Activated T-helper 1 cell treated with anti-CD3 and anti-CD28 coated beads, Interleukin-12 subunit alpha, Interleukin-12 subunit beta, Interleukin-2, Interleukin-4 antibody, amounts not matched to agents 30 ng/mL and 10 ng/mL and 1 ng/mL, durations not matched to agents 14 hours and 24 hours and 36 hours (primary cell): ENCODE measurements around the gene CRYBA4. TPM values are rescaled to one million over a fixed set of nuclear protein-coding genes. Genes with fewer than 3 reads are reported as not detected.

Experiments used
- DNase-seq: peaks from one replicate; pipeline ENCODE4 v3.0.0; 2021; ENCODE audit warnings: low spot score
- H3K27ac Mint-ChIP-seq: one replicate; pipeline ENCODE4 v1.8.0; 2021; ENCODE audit warnings: mild to moderate bottlenecking, mixed read lengths
- H3K27me3 Mint-ChIP-seq: one replicate; pipeline ENCODE4 v1.8.0; 2022; ENCODE audit warnings: mild to moderate bottlenecking, moderate library complexity, mixed read lengths; ENCODE audit not compliant: insufficient read depth
- H3K36me3 Mint-ChIP-seq: one replicate; pipeline ENCODE4 v1.8.0; 2021; ENCODE audit warnings: low read depth, mixed read lengths
- H3K4me1 Mint-ChIP-seq: one replicate; pipeline ENCODE4 v1.8.0; 2021; ENCODE audit warnings: low read depth, mixed read lengths
- H3K4me3 Mint-ChIP-seq: one replicate; pipeline ENCODE4 v1.8.0; 2021; ENCODE audit warnings: mild to moderate bottlenecking, moderate library complexity, mixed read lengths
- H3K9me3 Mint-ChIP-seq: one replicate; pipeline ENCODE4 v1.8.0; 2021; ENCODE audit warnings: mixed read lengths
- intact Hi-C: fragments of 100-400 bp; cut with micrococcal nuclease; formaldehyde crosslinking; loops from one replicate; pipeline ENCODE4 v1.15.1; 2024
- total RNA-seq: library from RNA; stranded (reverse); gene quantifications from 2 replicates; pipeline ENCODE4 v1.2.3, GENCODE V29; 2022

The CRYBA4 gene
- total RNA-seq, 1 donor from 2014 or later, result not detected

GRCh38 chr22:26586556-26587325, 35.0 kb upstream of the CRYBA4 start:
- H3K36me3 Mint-ChIP-seq, result peaks cover 23% of the 10 kb centered on the region
- intact Hi-C loops, result loop anchor here (5.0 kb wide), 1 partner anchor 39 kb away; no protein-coding TSS in a partner anchor
- no peaks in the 10 kb centered on the region for H3K27me3 Mint-ChIP-seq
- no peak for DNase-seq
- peaks cover 66% of the 10 kb centered on the region for H3K4me1 Mint-ChIP-seq
- H3K9me3 Mint-ChIP-seq, result no peaks in the 10 kb centered on the region
- H3K4me3 Mint-ChIP-seq, result peak overlapping the region; percentile 49
- peak overlapping the region; percentile 48 for H3K27ac Mint-ChIP-seq

GRCh38 chr22:26587991-26588613, 33.7 kb upstream of the CRYBA4 start:
- no peak for DNase-seq
- Mint-ChIP-seq H3K4me1 (peaks cover 75% of the 10 kb centered on the region), H3K27ac (peak overlapping the region; percentile 35), H3K4me3 (peak overlapping the region; percentile 90), H3K27me3 (no peaks in the 10 kb centered on the region), H3K9me3 (no peaks in the 10 kb centered on the region), H3K36me3 (peaks cover 17% of the 10 kb centered on the region)
- intact Hi-C loops, result loop anchor here (5.0 kb wide), 1 partner anchor 41 kb away; no protein-coding TSS in a partner anchor

- peak overlapping the region; percentile 90 for H3K4me3 Mint-ChIP-seq
- H3K4me1 Mint-ChIP-seq, result peaks cover 80% of the 10 kb centered on the region
- DNase-seq, result no peak
- H3K36me3 Mint-ChIP-seq, result peaks cover 17% of the 10 kb centered on the region
- peak overlapping the region; percentile 81 for H3K27ac Mint-ChIP-seq
- no peaks in the 10 kb centered on the region for H3K9me3 Mint-ChIP-seq
- intact Hi-C loops, result loop anchor here (5.0 kb wide), 1 partner anchor 42 kb away; no protein-coding TSS in a partner anchor
- no peaks in the 10 kb centered on the region for H3K27me3 Mint-ChIP-seq
Observed at GRCh38 chr22:26588729-26589366, 32.9 kb upstream of the CRYBA4 start.

- Mint-ChIP-seq H3K27ac (peak overlapping the region; percentile 81), H3K27me3 (no peaks in the 10 kb centered on the region), H3K36me3 (peaks cover 12% of the 10 kb centered on the region), H3K9me3 (no peaks in the 10 kb centered on the region), H3K4me3 (peak overlapping the region; percentile 90), H3K4me1 (peaks cover 80% of the 10 kb centered on the region)
- intact Hi-C loops, result loop anchor here (5.0 kb wide), 1 partner anchor 42 kb away; no protein-coding TSS in a partner anchor
- DNase-seq, result peak; percentile 11
Observed at GRCh38 chr22:26589367-26589844, 32.4 kb upstream of the CRYBA4 start.

GRCh38 chr22:26589845-26590736, 31.7 kb upstream of the CRYBA4 start, which contains the start of gene TPST2:
TSS of gene TPST2 (minus strand) at chr22:26590132. CDS start at chr22:26541630, 48,502 bp downstream.
- H3K36me3 Mint-ChIP-seq, result peaks cover 12% of the 10 kb centered on the region
- no peaks in the 10 kb centered on the region for H3K9me3 Mint-ChIP-seq
- peak; percentile 74 for DNase-seq
- H3K4me3 Mint-ChIP-seq, result peak within 1 kb of the TSS; percentile 95
- intact Hi-C loops, result loop anchor here (1.0 to 5.0 kb wide), 8 partner anchors 11 to 159 kb away; partner anchors contain the start of genes HPS4, SRRD and TFIP11
- H3K4me1 Mint-ChIP-seq, result peaks cover 79% of the 10 kb centered on the region
- H3K27ac Mint-ChIP-seq, result peak within 1 kb of the TSS; percentile 94
- H3K27me3 Mint-ChIP-seq, result no peaks in the 10 kb centered on the region

GRCh38 chr22:26592421-26592891, 29.3 kb upstream of the CRYBA4 start:
- H3K27me3 Mint-ChIP-seq, result peaks cover 7% of the 10 kb centered on the region
- peak overlapping the region; percentile 73 for H3K27ac Mint-ChIP-seq
- H3K36me3 Mint-ChIP-seq, result peaks cover 8% of the 10 kb centered on the region
- intact Hi-C loops, result no loop called here
- peak; percentile 70 for DNase-seq
- no peaks in the 10 kb centered on the region for H3K9me3 Mint-ChIP-seq
- peak overlapping the region; percentile 19 for H3K4me3 Mint-ChIP-seq
- peaks cover 58% of the 10 kb centered on the region for H3K4me1 Mint-ChIP-seq

GRCh38 chr22:26593763-26594162, 28.0 kb upstream of the CRYBA4 start:
- intact Hi-C loops, result no loop called here
- no peaks in the 10 kb centered on the region for H3K9me3 Mint-ChIP-seq
- H3K27ac Mint-ChIP-seq, result no peak overlapping the region
- H3K4me1 Mint-ChIP-seq, result peaks cover 50% of the 10 kb centered on the region
- H3K36me3 Mint-ChIP-seq, result peaks cover under 1% of the 10 kb centered on the region
- DNase-seq, result no peak
- H3K27me3 Mint-ChIP-seq, result peaks cover 7% of the 10 kb centered on the region
- no peak overlapping the region for H3K4me3 Mint-ChIP-seq

- DNase-seq, result no peak
- intact Hi-C loops, result no loop called here
- Mint-ChIP-seq H3K4me3 (no peak overlapping the region), H3K27me3 (peaks cover 10% of the 10 kb centered on the region), H3K27ac (no peak overlapping the region), H3K9me3 (no peaks in the 10 kb centered on the region), H3K36me3 (no peaks in the 10 kb centered on the region), H3K4me1 (peaks cover 35% of the 10 kb centered on the region)
Observed at GRCh38 chr22:26597026-26597425, 24.7 kb upstream of the CRYBA4 start.

GRCh38 chr22:26597480-26597879, 24.3 kb upstream of the CRYBA4 start:
- Mint-ChIP-seq H3K4me3 (no peak overlapping the region), H3K27me3 (peaks cover 10% of the 10 kb centered on the region), H3K27ac (no peak overlapping the region), H3K9me3 (no peaks in the 10 kb centered on the region), H3K36me3 (no peaks in the 10 kb centered on the region), H3K4me1 (peaks cover 31% of the 10 kb centered on the region)
- intact Hi-C loops, result no loop called here
- DNase-seq, result no peak

- Mint-ChIP-seq H3K4me1 (peaks cover 17% of the 10 kb centered on the region), H3K9me3 (no peaks in the 10 kb centered on the region), H3K36me3 (no peaks in the 10 kb centered on the region), H3K27me3 (peaks cover 10% of the 10 kb centered on the region), H3K4me3 (no peak overlapping the region), H3K27ac (no peak overlapping the region)
- no peak for DNase-seq
- intact Hi-C loops, result no loop called here
Observed at GRCh38 chr22:26599505-26599904, 22.3 kb upstream of the CRYBA4 start.

- Mint-ChIP-seq H3K27me3 (peaks cover 7% of the 10 kb centered on the region), H3K4me3 (no peak overlapping the region)
Observed at GRCh38 chr22:26601726-26602125, 20.0 kb upstream of the CRYBA4 start.

GRCh38 chr22:26602127-26602526, 19.6 kb upstream of the CRYBA4 start:
- intact Hi-C loops, result no loop called here
- Mint-ChIP-seq H3K36me3 (no peaks in the 10 kb centered on the region), H3K4me3 (no peak overlapping the region), H3K9me3 (no peaks in the 10 kb centered on the region), H3K27me3 (peaks cover 4% of the 10 kb centered on the region), H3K4me1 (peaks cover 14% of the 10 kb centered on the region), H3K27ac (no peak overlapping the region)
- DNase-seq, result no peak

More at GRCh38 chr22:26601726-26602125, 20.0 kb upstream of the CRYBA4 start:
- intact Hi-C loops, result no loop called here
- Mint-ChIP-seq H3K36me3 (no peaks in the 10 kb centered on the region), H3K27ac (no peak overlapping the region), H3K9me3 (no peaks in the 10 kb centered on the region), H3K4me1 (peaks cover 14% of the 10 kb centered on the region)
- no peak for DNase-seq
